ENCODE data around the gene ALPK3.

Gene ALPK3

DNA sequence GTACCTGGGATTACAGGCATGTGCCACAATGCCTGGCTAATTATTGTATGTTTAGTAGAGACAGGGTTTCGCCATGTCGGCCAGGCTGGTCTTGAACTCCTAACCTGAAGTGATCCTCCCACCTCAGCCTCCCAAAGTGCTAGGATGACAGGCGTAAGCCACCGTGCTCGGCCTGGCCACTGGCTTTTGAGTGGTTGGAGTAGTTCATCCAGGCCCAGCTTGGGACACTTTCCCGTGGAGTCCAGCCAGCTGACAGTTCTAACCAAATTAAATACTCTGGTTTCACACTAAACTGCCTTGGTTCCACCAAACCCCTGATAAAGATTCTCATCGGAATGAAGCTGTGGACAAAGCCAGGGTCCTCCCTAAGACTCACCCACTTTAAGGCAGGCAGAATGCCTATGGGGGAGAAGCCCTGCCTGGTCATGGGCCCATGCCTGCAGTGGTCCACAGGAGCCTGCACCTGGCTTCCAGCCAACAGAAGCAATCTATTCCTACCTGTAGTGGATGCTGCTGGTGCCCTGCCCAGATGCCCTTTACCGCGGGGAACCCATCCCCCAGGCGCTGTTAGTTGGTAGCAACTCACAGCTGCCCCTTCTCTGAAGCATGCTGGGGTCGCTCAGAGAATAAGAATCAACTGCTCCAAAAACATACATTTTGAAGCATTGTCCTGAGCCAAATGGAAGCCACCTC is 62.1 kb downstream of the ALPK3 start:
- ChIA-PET POLR2A (no interaction called here), CTCF (interaction anchor here (1.4 to 4.0 kb wide), 3 partner anchors 10 to 291 kb away, joined by 3 to 14 read pairs (median 5); no protein-coding TSS in a partner anchor)
- WGBS (ENCODE audit: insufficient coverage): 98% methylated on average over 8 of the region's 11 CpGs

GRCh38 chr15:84880007-84880406 is 62.9 kb downstream of the ALPK3 start:
- POLR2A ChIA-PET: no interaction called here
- H3K36me3 ChIP-seq (ENCODE audit: control insufficient read depth in 4 of 4, insufficient read depth in 4 of 4, low read length in 3 of 4): no peaks in the 10 kb centered on the region
- H3K4me3 ChIP-seq (ENCODE audit: control insufficient read depth in 1 of 7, extremely low read depth in 1 of 7, insufficient read depth in 4 of 7, low read depth in 2 of 7, low read length in 6 of 7): no peak overlapping the region
- H3K4me1 ChIP-seq (ENCODE audit: control extremely low read depth in 1 of 4, control insufficient read depth in 4 of 4, insufficient read depth in 4 of 4, low read length in 3 of 4): no peaks in the 10 kb centered on the region
- H3K27ac ChIP-seq (ENCODE audit: insufficient read depth in 1 of 2, low read depth in 1 of 2, low read length in 2 of 2, poor library complexity in 1 of 2, severe bottlenecking in 2 of 2): no peak overlapping the region
- 100% methylated on average over 3 of the region's 3 CpGs for WGBS (ENCODE audit: insufficient coverage)
- H3K27me3 ChIP-seq (replicated peaks in 2 of 5; ENCODE audit: control insufficient read depth in 4 of 5, insufficient read depth in 5 of 5, low read length in 4 of 5): peaks cover 0 to 3% (median 0%) of the 10 kb centered on the region in 5 experiments
- no peaks in the 10 kb centered on the region for H3K9me3 ChIP-seq (ENCODE audit: control extremely low read depth in 1 of 5, control insufficient read depth in 4 of 5, insufficient read depth in 2 of 5, low read depth in 1 of 5, low read length in 4 of 5)
- no peak for DNase-seq
- CTCF ChIA-PET: no interaction called here

More for the DNA sequence above, 62.1 kb downstream of the ALPK3 start:
- H3K4me3 ChIP-seq (ENCODE audit: control insufficient read depth in 1 of 7, extremely low read depth in 1 of 7, insufficient read depth in 4 of 7, low read depth in 2 of 7, low read length in 6 of 7): no peak overlapping the region
- DNase-seq: no peak
- no peaks in the 10 kb centered on the region for H3K4me1 ChIP-seq (ENCODE audit: control extremely low read depth in 1 of 4, control insufficient read depth in 4 of 4, insufficient read depth in 4 of 4, low read length in 3 of 4)
- H3K27ac ChIP-seq (ENCODE audit: insufficient read depth in 1 of 2, low read depth in 1 of 2, low read length in 2 of 2, poor library complexity in 1 of 2, severe bottlenecking in 2 of 2): no peak overlapping the region
- no peaks in the 10 kb centered on the region for H3K36me3 ChIP-seq (ENCODE audit: control insufficient read depth in 4 of 4, insufficient read depth in 4 of 4, low read length in 3 of 4)
- H3K9me3 ChIP-seq (ENCODE audit: control extremely low read depth in 1 of 5, control insufficient read depth in 4 of 5, insufficient read depth in 2 of 5, low read depth in 1 of 5, low read length in 4 of 5): no peaks in the 10 kb centered on the region
- H3K27me3 ChIP-seq (replicated peaks in 2 of 5; ENCODE audit: control insufficient read depth in 4 of 5, insufficient read depth in 5 of 5, low read length in 4 of 5): peaks cover 0 to 3% (median 0%) of the 10 kb centered on the region in 5 experiments

DNA sequence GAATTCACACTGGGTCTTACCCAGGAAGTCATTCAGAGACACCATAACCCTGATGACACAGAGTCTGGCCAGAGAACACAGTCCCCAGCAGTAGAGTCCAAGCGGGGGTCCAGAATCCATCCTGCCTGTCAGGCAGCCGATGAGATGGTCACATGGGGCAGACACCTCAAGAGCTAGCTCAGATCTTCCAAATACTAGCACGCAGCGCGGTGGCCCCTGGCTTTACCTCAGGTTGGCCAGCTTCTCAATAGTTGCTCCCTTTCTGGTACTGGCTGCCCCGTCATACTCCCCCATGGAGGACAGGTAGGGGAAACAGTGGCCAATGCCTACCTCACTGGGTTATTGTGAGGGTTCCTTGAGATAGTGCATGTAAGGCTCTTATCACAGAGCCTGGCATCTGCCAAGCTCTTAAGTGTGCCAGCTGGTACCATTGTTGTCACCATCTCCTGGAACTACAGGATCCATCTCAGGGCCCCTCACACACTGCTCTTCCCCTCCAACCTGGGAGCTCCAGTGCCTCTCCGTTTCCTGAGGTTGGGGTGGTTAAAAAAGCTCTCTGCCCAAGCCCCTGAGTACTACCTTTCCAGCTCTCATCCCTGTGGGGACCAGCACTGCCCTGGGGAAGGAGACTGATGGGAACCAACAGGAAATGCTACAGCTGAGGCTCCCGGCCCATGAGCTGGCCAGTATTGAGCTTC is 63.8 kb downstream of the ALPK3 start:
- Histone ChIP-seq H3K4me3 (ENCODE audit: control insufficient read depth in 1 of 7, extremely low read depth in 1 of 7, insufficient read depth in 4 of 7, low read depth in 2 of 7, low read length in 6 of 7) (no peak overlapping the region), H3K36me3 (ENCODE audit: control insufficient read depth in 4 of 4, insufficient read depth in 4 of 4, low read length in 3 of 4) (no peaks in the 10 kb centered on the region), H3K27me3 (replicated peaks in 2 of 5; ENCODE audit: control insufficient read depth in 4 of 5, insufficient read depth in 5 of 5, low read length in 4 of 5) (peaks cover 0 to 3% (median 0%) of the 10 kb centered on the region in 5 experiments), H3K9me3 (ENCODE audit: control extremely low read depth in 1 of 5, control insufficient read depth in 4 of 5, insufficient read depth in 2 of 5, low read depth in 1 of 5, low read length in 4 of 5) (no peaks in the 10 kb centered on the region), H3K4me1 (ENCODE audit: control extremely low read depth in 1 of 4, control insufficient read depth in 4 of 4, insufficient read depth in 4 of 4, low read length in 3 of 4) (no peaks in the 10 kb centered on the region), H3K27ac (ENCODE audit: insufficient read depth in 1 of 2, low read depth in 1 of 2, low read length in 2 of 2, poor library complexity in 1 of 2, severe bottlenecking in 2 of 2) (no peak overlapping the region)
- ChIA-PET POLR2A (no interaction called here), CTCF (interaction anchor here (1.5 kb wide), 2 partner anchors 48 to 226 kb away, joined by 3 to 4 read pairs; no protein-coding TSS in a partner anchor)
- no peak for DNase-seq
- WGBS (ENCODE audit: insufficient coverage): 95% methylated on average over 8 of the region's 8 CpGs

- Histone ChIP-seq H3K4me3 (ENCODE audit: control insufficient read depth in 1 of 7, extremely low read depth in 1 of 7, insufficient read depth in 4 of 7, low read depth in 2 of 7, low read length in 6 of 7) (no peak overlapping the region), H3K9me3 (ENCODE audit: control extremely low read depth in 1 of 5, control insufficient read depth in 4 of 5, insufficient read depth in 2 of 5, low read depth in 1 of 5, low read length in 4 of 5) (no peaks in the 10 kb centered on the region), H3K27me3 (replicated peaks in 2 of 5; ENCODE audit: control insufficient read depth in 4 of 5, insufficient read depth in 5 of 5, low read length in 4 of 5) (peaks cover 0 to 3% (median 0%) of the 10 kb centered on the region in 5 experiments), H3K4me1 (ENCODE audit: control extremely low read depth in 1 of 4, control insufficient read depth in 4 of 4, insufficient read depth in 4 of 4, low read length in 3 of 4) (no peaks in the 10 kb centered on the region), H3K36me3 (ENCODE audit: control insufficient read depth in 4 of 4, insufficient read depth in 4 of 4, low read length in 3 of 4) (no peaks in the 10 kb centered on the region), H3K27ac (ENCODE audit: insufficient read depth in 1 of 2, low read depth in 1 of 2, low read length in 2 of 2, poor library complexity in 1 of 2, severe bottlenecking in 2 of 2) (no peak overlapping the region)
- ChIA-PET POLR2A (no interaction called here), CTCF (interaction anchor here (1.5 kb wide), 2 partner anchors 47 to 226 kb away, joined by 3 to 4 read pairs; no protein-coding TSS in a partner anchor)
- DNase-seq: no peak
- WGBS (ENCODE audit: insufficient coverage): 97% methylated on average over 7 of the region's 7 CpGs
Measured at GRCh38 chr15:84881520-84881830, 64.3 kb downstream of the ALPK3 start.

GRCh38 chr15:84883466-84883865 is 66.3 kb downstream of the ALPK3 start:
- DNase-seq: no peak
- ChIA-PET CTCF (no interaction called here), POLR2A (no interaction called here)
- Histone ChIP-seq H3K36me3 (ENCODE audit: control insufficient read depth in 4 of 4, insufficient read depth in 4 of 4, low read length in 3 of 4) (no peaks in the 10 kb centered on the region), H3K4me3 (ENCODE audit: control insufficient read depth in 1 of 7, extremely low read depth in 1 of 7, insufficient read depth in 4 of 7, low read depth in 2 of 7, low read length in 6 of 7) (no peak overlapping the region), H3K9me3 (ENCODE audit: control extremely low read depth in 1 of 5, control insufficient read depth in 4 of 5, insufficient read depth in 2 of 5, low read depth in 1 of 5, low read length in 4 of 5) (no peaks in the 10 kb centered on the region), H3K27ac (ENCODE audit: insufficient read depth in 1 of 2, low read depth in 1 of 2, low read length in 2 of 2, poor library complexity in 1 of 2, severe bottlenecking in 2 of 2) (no peak overlapping the region), H3K4me1 (ENCODE audit: control extremely low read depth in 1 of 4, control insufficient read depth in 4 of 4, insufficient read depth in 4 of 4, low read length in 3 of 4) (no peaks in the 10 kb centered on the region), H3K27me3 (replicated peaks in 2 of 5; ENCODE audit: control insufficient read depth in 4 of 5, insufficient read depth in 5 of 5, low read length in 4 of 5) (peaks cover 0 to 3% (median 0%) of the 10 kb centered on the region in 5 experiments)
- 96% methylated on average over 4 of the region's 6 CpGs for WGBS (ENCODE audit: insufficient coverage)

GRCh38 chr15:84883916-84884781 is 67.0 kb downstream of the ALPK3 start, which contains the start of gene SLC28A1:
Gene SLC28A1, plus strand, starts transcription at chr15:84884662. Its CDS starts 3,099 bp downstream, at chr15:84887761.
- WGBS (ENCODE audit: insufficient coverage): 94% methylated on average over 10 of the region's 11 CpGs

More at GRCh38 chr15:84883916-84884781, 67.0 kb downstream of the ALPK3 start, which contains the start of gene SLC28A1:
- no peak for DNase-seq
- no peaks in the 10 kb centered on the region for H3K36me3 ChIP-seq (ENCODE audit: control insufficient read depth in 4 of 4, insufficient read depth in 4 of 4, low read length in 3 of 4)
- CTCF ChIA-PET: no interaction called here
- H3K4me3 ChIP-seq (ENCODE audit: control insufficient read depth in 1 of 7, extremely low read depth in 1 of 7, insufficient read depth in 4 of 7, low read depth in 2 of 7, low read length in 6 of 7): no peak within 1 kb of the TSS
- H3K27ac ChIP-seq (ENCODE audit: insufficient read depth in 1 of 2, low read depth in 1 of 2, low read length in 2 of 2, poor library complexity in 1 of 2, severe bottlenecking in 2 of 2): no peak within 1 kb of the TSS
- no peaks in the 10 kb centered on the region for H3K4me1 ChIP-seq (ENCODE audit: control extremely low read depth in 1 of 4, control insufficient read depth in 4 of 4, insufficient read depth in 4 of 4, low read length in 3 of 4)
- no peaks in the 10 kb centered on the region for H3K9me3 ChIP-seq (ENCODE audit: control extremely low read depth in 1 of 5, control insufficient read depth in 4 of 5, insufficient read depth in 2 of 5, low read depth in 1 of 5, low read length in 4 of 5)
- POLR2A ChIA-PET: no interaction called here
- H3K27me3 ChIP-seq (replicated peaks in 2 of 5; ENCODE audit: control insufficient read depth in 4 of 5, insufficient read depth in 5 of 5, low read length in 4 of 5): peaks cover 0 to 3% (median 0%) of the 10 kb centered on the region in 5 experiments
